Measurements from ENCODE around the gene MAP4K4. TPM values are rescaled to one million over a fixed set of nuclear protein-coding genes. Genes with fewer than 3 reads are reported as not detected.

Gene MAP4K4
- polyA plus RNA-seq, 3 donors, result 5.3 to 66.9 (median 8.7) TPM

GRCh38 chr2:101884423-101884822 is 186.9 kb downstream of the MAP4K4 start:
- Mint-ChIP-seq H3K27me3 (ENCODE audit: low read depth in 3 of 3) (no peaks in the 10 kb centered on the region), H3K9me3 (no peaks in the 10 kb centered on the region), H3K4me1 (peaks cover 2% of the 10 kb centered on the region), H3K36me3 (peaks cover 85 to 91% of the 10 kb centered on the region in 2 donors), H3K4me3 (no peak overlapping the region), H3K27ac (peak overlapping the region in 2 of 7 donors; percentile 35 to 58)
- H4K20me1 ChIP-seq (ENCODE audit: insufficient read depth, low read length), result no peaks in the 10 kb centered on the region
- H3K4me2 ChIP-seq (replicated peaks; ENCODE audit: extremely low read depth, low read length, poor library complexity, severe bottlenecking), result no peak overlapping the region
- no peaks in the 10 kb centered on the region for H3K9me3 ChIP-seq (replicated peaks in 1 of 2; ENCODE audit: control insufficient read depth in 1 of 2, insufficient read depth in 1 of 2, low read length in 2 of 2)
- no peaks in the 10 kb centered on the region for H3K4me1 ChIP-seq (ENCODE audit: control insufficient read depth in 1 of 2, insufficient read depth in 2 of 2, low read length in 2 of 2)
- TF ChIP-seq CTCF (IDR thresholded peaks at IDR 0.05), result no peak
- H3K4me3 ChIP-seq (replicated peaks in 1 of 3; ENCODE audit: low read depth in 2 of 3, low read length in 3 of 3), result no peak overlapping the region
- no peaks in the 10 kb centered on the region for H3K79me2 ChIP-seq (ENCODE audit: insufficient read depth, low read length)
- no CpG with 5 or more reads among the region's 2 CpGs for WGBS (ENCODE audit: insufficient coverage)
- no peak for DNase-seq
- no peak overlapping the region for H3K27ac ChIP-seq (ENCODE audit: low read depth in 1 of 2, low read length in 2 of 2)
- H3K27me3 ChIP-seq (ENCODE audit: control insufficient read depth in 2 of 2, insufficient read depth in 2 of 2, low read length in 2 of 2), result no peaks in the 10 kb centered on the region
- H3K36me3 ChIP-seq (replicated peaks in 1 of 2; ENCODE audit: control insufficient read depth in 1 of 2, insufficient read depth in 2 of 2, low read length in 2 of 2), result peaks cover 72 to 92% of the 10 kb centered on the region in 2 donors
- intact Hi-C loops (cut with micrococcal nuclease), result loop anchor here (5.0 to 10.0 kb wide), 6 partner anchors 98 to 563 kb away; no protein-coding TSS in a partner anchor
- H2AFZ ChIP-seq (ENCODE audit: insufficient read depth, low read depth, low read length, poor library complexity, severe bottlenecking), result no peak overlapping the region
- no peak overlapping the region for H3K9ac ChIP-seq (ENCODE audit: insufficient read depth, low read length, poor library complexity, severe bottlenecking)

DNA sequence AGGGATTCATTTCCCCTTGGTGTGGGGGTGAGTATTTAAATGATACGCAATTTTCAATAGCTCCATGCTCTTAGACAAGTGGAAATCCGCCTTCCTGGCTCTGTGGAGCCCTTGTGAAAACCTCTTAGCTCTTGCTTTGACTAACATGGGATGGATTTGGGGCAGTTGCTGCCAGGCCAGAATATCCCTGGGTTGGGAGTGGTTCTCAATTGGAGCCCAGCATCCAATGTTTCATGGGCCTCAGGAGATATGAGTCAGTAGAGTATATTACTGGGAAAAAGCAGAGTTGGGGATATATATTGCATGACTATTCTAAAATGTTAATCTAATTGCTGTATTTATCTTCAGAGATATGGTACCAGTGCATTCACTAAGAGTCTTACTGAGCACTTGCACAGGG is 189.8 kb downstream of the MAP4K4 start:
- Mint-ChIP-seq H3K27ac (peak overlapping the region in 5 of 7 donors; percentile 2 to 78 (median 44)), H3K36me3 (peaks cover 85 to 93% of the 10 kb centered on the region in 2 donors), H3K9me3 (peaks cover 0 to 4% (median 0%) of the 10 kb centered on the region in 7 donors), H3K27me3 (ENCODE audit: low read depth in 3 of 3) (no peaks in the 10 kb centered on the region), H3K4me1 (peaks cover 2% of the 10 kb centered on the region), H3K4me3 (no peak overlapping the region)
- no peak for DNase-seq
- no peaks in the 10 kb centered on the region for H3K9me3 ChIP-seq (replicated peaks in 1 of 2; ENCODE audit: control insufficient read depth in 1 of 2, insufficient read depth in 1 of 2, low read length in 2 of 2)
- H3K4me2 ChIP-seq (replicated peaks; ENCODE audit: extremely low read depth, low read length, poor library complexity, severe bottlenecking), result no peak overlapping the region
- H3K27me3 ChIP-seq (ENCODE audit: control insufficient read depth in 2 of 2, insufficient read depth in 2 of 2, low read length in 2 of 2), result no peaks in the 10 kb centered on the region
- H3K79me2 ChIP-seq (ENCODE audit: insufficient read depth, low read length), result no peaks in the 10 kb centered on the region
- no peak overlapping the region for H3K27ac ChIP-seq (ENCODE audit: low read depth in 1 of 2, low read length in 2 of 2)
- H4K20me1 ChIP-seq (ENCODE audit: insufficient read depth, low read length), result no peaks in the 10 kb centered on the region
- peaks cover 65 to 91% of the 10 kb centered on the region in 2 donors for H3K36me3 ChIP-seq (replicated peaks in 1 of 2; ENCODE audit: control insufficient read depth in 1 of 2, insufficient read depth in 2 of 2, low read length in 2 of 2)
- no peak for TF ChIP-seq CTCF (IDR thresholded peaks at IDR 0.05)
- intact Hi-C loops (cut with micrococcal nuclease), result loop anchor here in 1 of 2 donors (10.0 kb wide), 2 partner anchors 97 to 357 kb away; no protein-coding TSS in a partner anchor
- no peak overlapping the region for H2AFZ ChIP-seq (ENCODE audit: insufficient read depth, low read depth, low read length, poor library complexity, severe bottlenecking)
- WGBS (ENCODE audit: insufficient coverage), result 100% methylated on average over 1 of the region's 2 CpGs
- no peaks in the 10 kb centered on the region for H3K4me1 ChIP-seq (ENCODE audit: control insufficient read depth in 1 of 2, insufficient read depth in 2 of 2, low read length in 2 of 2)
- H3K4me3 ChIP-seq (replicated peaks in 1 of 3; ENCODE audit: low read depth in 2 of 3, low read length in 3 of 3), result no peak overlapping the region
- no peak overlapping the region for H3K9ac ChIP-seq (ENCODE audit: insufficient read depth, low read length, poor library complexity, severe bottlenecking)
